ENCODE measurements around the gene LPCAT1. TPM values are rescaled to one million over a fixed set of nuclear protein-coding genes. Genes with fewer than 3 reads are reported as not detected.
"Not testable (repeated sequence)": the region's sequence is repeated elsewhere in the genome, so short reads cannot be mapped to it uniquely, and the experiment has no call there.

LPCAT1 gene
- total RNA-seq, 2 experiments from 2014 or later = 70.8 to 72.2 TPM

- H3K27ac Mint-ChIP-seq = no peak overlapping the region
- ATAC-seq (ENCODE audit: low read depth) = no peak
- POLR2A ChIA-PET = interaction anchor here (0.7 kb wide), 1 partner anchor 1078 kb away, joined by 3 read pairs; no protein-coding TSS in a partner anchor
- H3K36me3 Mint-ChIP-seq = no peaks in the 10 kb centered on the region
- no peak overlapping the region for H3K4me3 Mint-ChIP-seq
- peak; percentile 58 for DNase-seq
- H3K4me1 Mint-ChIP-seq = no peaks in the 10 kb centered on the region
- H3K9me3 Mint-ChIP-seq = no peaks in the 10 kb centered on the region
- no peaks in the 10 kb centered on the region for H3K27me3 Mint-ChIP-seq
Observed at GRCh38 chr5:1479581-1480188, 44.1 kb downstream of the LPCAT1 start.

GRCh38 chr5:1479066-1479465, 44.7 kb downstream of the LPCAT1 start:
- ATAC-seq (ENCODE audit: low read depth) (no peak), DNase-seq (no peak)
- H3K4me1 Mint-ChIP-seq = no peaks in the 10 kb centered on the region
- H3K4me3 Mint-ChIP-seq = no peak overlapping the region
- no peaks in the 10 kb centered on the region for H3K27me3 Mint-ChIP-seq
- no peak overlapping the region for H3K27ac Mint-ChIP-seq
- H3K9me3 Mint-ChIP-seq = no peaks in the 10 kb centered on the region
- H3K36me3 Mint-ChIP-seq = no peaks in the 10 kb centered on the region
- POLR2A ChIA-PET = no interaction called here

GRCh38 chr5:1478271-1479035, 45.3 kb downstream of the LPCAT1 start:
- POLR2A ChIA-PET = no interaction called here
- no peaks in the 10 kb centered on the region for H3K27me3 Mint-ChIP-seq
- no peak for ATAC-seq (ENCODE audit: low read depth)
- H3K36me3 Mint-ChIP-seq = no peaks in the 10 kb centered on the region
- DNase-seq = no peak
- no peak overlapping the region for H3K27ac Mint-ChIP-seq
- no peaks in the 10 kb centered on the region for H3K4me1 Mint-ChIP-seq
- no peaks in the 10 kb centered on the region for H3K9me3 Mint-ChIP-seq
- H3K4me3 Mint-ChIP-seq = no peak overlapping the region

- ATAC-seq (ENCODE audit: low read depth) (no peak), DNase-seq (no peak)
- H3K27me3 Mint-ChIP-seq = no peaks in the 10 kb centered on the region
- no peak overlapping the region for H3K4me3 Mint-ChIP-seq
- H3K27ac Mint-ChIP-seq = no peak overlapping the region
- H3K4me1 Mint-ChIP-seq = no peaks in the 10 kb centered on the region
- H3K9me3 Mint-ChIP-seq = no peaks in the 10 kb centered on the region
- H3K36me3 Mint-ChIP-seq = peaks cover 2% of the 10 kb centered on the region
- POLR2A ChIA-PET = no interaction called here
Observed at GRCh38 chr5:1477341-1477740, 46.4 kb downstream of the LPCAT1 start.

- Mint-ChIP-seq H3K4me3 (no peak overlapping the region), H3K4me1 (no peaks in the 10 kb centered on the region), H3K36me3 (peaks cover 2% of the 10 kb centered on the region), H3K27me3 (no peaks in the 10 kb centered on the region), H3K27ac (no peak overlapping the region), H3K9me3 (no peaks in the 10 kb centered on the region)
- DNase-seq = peak; percentile 15
- POLR2A ChIA-PET = no interaction called here
- no peak for ATAC-seq (ENCODE audit: low read depth)
Observed at GRCh38 chr5:1476967-1477310, 46.8 kb downstream of the LPCAT1 start.

- Mint-ChIP-seq H3K36me3 (peaks cover 3% of the 10 kb centered on the region), H3K4me3 (no peak overlapping the region), H3K4me1 (no peaks in the 10 kb centered on the region), H3K27ac (no peak overlapping the region), H3K9me3 (no peaks in the 10 kb centered on the region), H3K27me3 (no peaks in the 10 kb centered on the region)
- DNase-seq = peak; percentile 10
- POLR2A ChIA-PET = no interaction called here
- no peak for ATAC-seq (ENCODE audit: low read depth)
Observed at GRCh38 chr5:1476181-1476966, 47.4 kb downstream of the LPCAT1 start.

GRCh38 chr5:1475544-1475900, 48.2 kb downstream of the LPCAT1 start:
- H3K4me1 Mint-ChIP-seq; H3K27me3 Mint-ChIP-seq; POLR2A ChIA-PET; H3K36me3 Mint-ChIP-seq; H3K4me3 Mint-ChIP-seq; H3K27ac Mint-ChIP-seq; H3K9me3 Mint-ChIP-seq; ATAC-seq (ENCODE audit: low read depth): not testable (repeated sequence)
- DNase-seq = peak; percentile 20

GRCh38 chr5:1474866-1475543, 48.8 kb downstream of the LPCAT1 start:
- no peak for ATAC-seq (ENCODE audit: low read depth)
- Mint-ChIP-seq H3K36me3 (peaks cover 4% of the 10 kb centered on the region), H3K4me1 (no peaks in the 10 kb centered on the region), H3K27me3 (no peaks in the 10 kb centered on the region), H3K9me3 (no peaks in the 10 kb centered on the region), H3K27ac (no peak overlapping the region), H3K4me3 (no peak overlapping the region)
- POLR2A ChIA-PET = no interaction called here
- DNase-seq = no peak

GRCh38 chr5:1474183-1474839, 49.4 kb downstream of the LPCAT1 start:
- POLR2A ChIA-PET = no interaction called here
- ATAC-seq (ENCODE audit: low read depth) = no peak
- Mint-ChIP-seq H3K4me1 (no peaks in the 10 kb centered on the region), H3K9me3 (no peaks in the 10 kb centered on the region), H3K4me3 (no peak overlapping the region), H3K36me3 (peaks cover 4% of the 10 kb centered on the region), H3K27me3 (no peaks in the 10 kb centered on the region), H3K27ac (no peak overlapping the region)
- DNase-seq = peak; percentile 23

GRCh38 chr5:1473746-1474145, 50.0 kb downstream of the LPCAT1 start:
- DNase-seq = no peak
- Mint-ChIP-seq H3K27ac (no peak overlapping the region), H3K4me1 (no peaks in the 10 kb centered on the region), H3K4me3 (no peak overlapping the region), H3K9me3 (no peaks in the 10 kb centered on the region), H3K27me3 (no peaks in the 10 kb centered on the region), H3K36me3 (peaks cover 4% of the 10 kb centered on the region)
- no peak for ATAC-seq (ENCODE audit: low read depth)
- POLR2A ChIA-PET = no interaction called here

- Mint-ChIP-seq H3K36me3 (peaks cover 8% of the 10 kb centered on the region), H3K27ac (no peak overlapping the region), H3K9me3 (no peaks in the 10 kb centered on the region), H3K4me3 (no peak overlapping the region), H3K27me3 (no peaks in the 10 kb centered on the region), H3K4me1 (peaks cover 1% of the 10 kb centered on the region)
- ATAC-seq (ENCODE audit: low read depth) = no peak
- POLR2A ChIA-PET = no interaction called here
- DNase-seq = peak; percentile 19
Observed at GRCh38 chr5:1472964-1473628, 50.7 kb downstream of the LPCAT1 start.

- no peak for ATAC-seq (ENCODE audit: low read depth)
- no peak overlapping the region for H3K27ac Mint-ChIP-seq
- H3K27me3 Mint-ChIP-seq = no peaks in the 10 kb centered on the region
- H3K4me1 Mint-ChIP-seq = peaks cover 2% of the 10 kb centered on the region
- peaks cover 9% of the 10 kb centered on the region for H3K36me3 Mint-ChIP-seq
- H3K9me3 Mint-ChIP-seq = no peaks in the 10 kb centered on the region
- POLR2A ChIA-PET = no interaction called here
- DNase-seq = peak; percentile 19
- H3K4me3 Mint-ChIP-seq = no peak overlapping the region
Observed at GRCh38 chr5:1471997-1472963, 51.5 kb downstream of the LPCAT1 start.
